22Rv1 (cell line): ENCODE data around the gene EEF2.

Experiments
- ZFX ChIP-seq: fragments of 450-650 bp; IDR thresholded peaks from 2 replicates; pipeline ENCODE4 v1.6.1; 2017; ENCODE audit warnings: antibody characterized with exemption, borderline replicate concordance
- TF ChIP-seq, protein P1 (sequence below): fragments of 450-650 bp; IDR thresholded peaks from 2 replicates; pipeline ENCODE4 v1.5.1; 2017; ENCODE audit warnings: mild to moderate bottlenecking

DNA sequence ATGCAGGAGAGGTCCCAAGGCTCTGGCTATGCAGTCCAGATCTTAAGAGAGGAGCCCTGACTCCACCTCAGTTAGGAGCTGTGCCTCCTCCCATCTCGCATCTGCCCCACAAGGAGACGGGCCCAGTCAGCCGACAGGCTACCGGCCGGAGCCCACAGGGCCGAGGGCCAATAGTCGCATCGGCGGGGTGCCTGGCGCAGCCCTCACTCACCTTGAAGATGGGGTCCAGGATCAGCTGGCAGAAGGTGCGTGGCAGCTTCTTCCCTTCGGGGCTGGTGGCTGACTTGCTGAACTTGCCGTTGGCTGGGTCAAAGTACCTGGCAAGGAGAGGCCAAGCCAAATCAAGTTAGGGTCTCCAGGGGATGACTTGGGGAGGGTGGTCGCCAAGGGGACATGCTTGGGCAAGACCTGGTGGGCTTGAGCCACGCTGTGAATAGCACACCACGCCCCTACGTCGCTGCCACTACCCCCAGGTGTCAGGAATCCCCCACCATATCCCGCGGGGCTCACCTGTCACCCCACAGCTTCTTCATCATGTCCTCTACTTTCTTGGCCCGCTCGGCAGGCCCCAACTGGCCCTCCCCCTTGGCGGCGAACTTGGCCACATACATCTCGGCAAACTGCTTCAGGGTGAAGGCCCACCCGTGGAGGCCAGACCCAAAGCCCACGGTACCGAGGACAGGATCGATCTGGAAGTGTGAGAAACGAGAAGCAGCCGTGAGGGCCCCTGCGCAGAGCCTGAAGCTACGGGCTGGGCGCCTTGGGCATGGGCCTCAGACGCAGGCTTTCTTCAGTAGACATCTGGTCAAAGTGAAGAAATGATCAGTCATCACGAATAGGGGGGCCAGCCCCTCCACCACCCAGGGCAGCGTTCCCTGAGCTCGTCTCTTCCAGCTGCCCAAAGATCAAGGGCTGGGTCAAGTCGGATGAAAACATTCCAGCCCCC is 3.3 kb downstream of the EEF2 start:
- TF ChIP-seq, protein P1, sequence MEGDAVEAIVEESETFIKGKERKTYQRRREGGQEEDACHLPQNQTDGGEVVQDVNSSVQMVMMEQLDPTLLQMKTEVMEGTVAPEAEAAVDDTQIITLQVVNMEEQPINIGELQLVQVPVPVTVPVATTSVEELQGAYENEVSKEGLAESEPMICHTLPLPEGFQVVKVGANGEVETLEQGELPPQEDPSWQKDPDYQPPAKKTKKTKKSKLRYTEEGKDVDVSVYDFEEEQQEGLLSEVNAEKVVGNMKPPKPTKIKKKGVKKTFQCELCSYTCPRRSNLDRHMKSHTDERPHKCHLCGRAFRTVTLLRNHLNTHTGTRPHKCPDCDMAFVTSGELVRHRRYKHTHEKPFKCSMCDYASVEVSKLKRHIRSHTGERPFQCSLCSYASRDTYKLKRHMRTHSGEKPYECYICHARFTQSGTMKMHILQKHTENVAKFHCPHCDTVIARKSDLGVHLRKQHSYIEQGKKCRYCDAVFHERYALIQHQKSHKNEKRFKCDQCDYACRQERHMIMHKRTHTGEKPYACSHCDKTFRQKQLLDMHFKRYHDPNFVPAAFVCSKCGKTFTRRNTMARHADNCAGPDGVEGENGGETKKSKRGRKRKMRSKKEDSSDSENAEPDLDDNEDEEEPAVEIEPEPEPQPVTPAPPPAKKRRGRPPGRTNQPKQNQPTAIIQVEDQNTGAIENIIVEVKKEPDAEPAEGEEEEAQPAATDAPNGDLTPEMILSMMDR: no peak
- no peak for TF ChIP-seq ZFX
